ENCODE results near the gene EXOC4. TPM values are rescaled to one million over a fixed set of nuclear protein-coding genes. Genes with fewer than 3 reads are reported as not detected.
A peak's percentile ranks its signal among the peaks of the same experiment; 100 is the strongest.

EXOC4 gene
- total and polyA plus RNA-seq, 7 donors, result 7.6 to 63.0 (median 29.1) TPM

- intact Hi-C loops (cut with DNase I), result no loop called here
- WGBS, 3 donors, result 82 to 88% (median 84%) methylated on average over 5 of the region's 5 CpGs
- no peaks in the 10 kb centered on the region for H3K27me3 ChIP-seq (ENCODE audit: insufficient read depth in 3 of 3, low read length in 2 of 3)
- no peaks in the 10 kb centered on the region for H3K36me3 ChIP-seq (ENCODE audit: insufficient read depth in 1 of 2, low read depth in 1 of 2)
- H3K9me3 ChIP-seq, result no peaks in the 10 kb centered on the region
- no peak for ATAC-seq
- H3K4me3 ChIP-seq, result no peak overlapping the region
- TF ChIP-seq CTCF (IDR thresholded peaks at IDR 0.05), result no peak
- DNase-seq, result no peak
- H3K27ac ChIP-seq, result no peak overlapping the region
- H3K4me1 ChIP-seq, result peaks cover under 1% of the 10 kb centered on the region
Observed at GRCh38 chr7:133670250-133670649, 417.4 kb downstream of the EXOC4 start.

DNA sequence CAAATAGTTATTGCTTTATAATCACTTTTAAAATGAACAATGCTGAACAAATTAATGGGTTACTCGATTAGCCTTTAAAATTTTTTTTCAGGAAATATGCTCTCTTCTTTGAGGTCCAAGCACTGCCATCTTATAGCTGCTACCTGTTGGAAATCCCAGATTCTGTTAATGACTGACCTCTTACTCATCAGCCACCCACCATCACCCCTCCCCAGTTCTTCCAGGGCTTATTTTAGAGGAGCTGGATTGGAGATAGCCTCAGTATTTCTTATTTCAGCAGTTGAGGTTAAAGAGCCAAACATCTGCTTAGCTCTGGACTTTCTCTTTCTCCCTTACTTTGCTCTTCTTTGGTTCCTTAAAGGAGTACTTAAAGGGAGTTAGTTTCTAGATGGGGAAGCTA, 420.0 kb downstream of the EXOC4 start:
- ATAC-seq (no peak), DNase-seq (no peak)
- Histone ChIP-seq H3K27ac (no peak overlapping the region), H3K4me3 (no peak overlapping the region), H3K4me1 (peaks cover 7% of the 10 kb centered on the region), H3K36me3 (ENCODE audit: insufficient read depth in 1 of 2, low read depth in 1 of 2) (no peaks in the 10 kb centered on the region), H3K27me3 (ENCODE audit: insufficient read depth in 3 of 3, low read length in 2 of 3) (no peaks in the 10 kb centered on the region), H3K9me3 (no peaks in the 10 kb centered on the region)
- no peak for TF ChIP-seq CTCF (IDR thresholded peaks at IDR 0.05)
- intact Hi-C loops (cut with DNase I), result no loop called here
- WGBS, 3 donors, result 93 to 96% (median 94%) methylated on average over 1 of the region's 1 CpG

GRCh38 chr7:133674079-133674763, 421.3 kb downstream of the EXOC4 start:
- Histone ChIP-seq H3K36me3 (ENCODE audit: insufficient read depth in 1 of 2, low read depth in 1 of 2) (no peaks in the 10 kb centered on the region), H3K4me1 (peaks cover 7% of the 10 kb centered on the region), H3K27me3 (ENCODE audit: insufficient read depth in 3 of 3, low read length in 2 of 3) (no peaks in the 10 kb centered on the region), H3K27ac (no peak overlapping the region), H3K4me3 (no peak overlapping the region), H3K9me3 (no peaks in the 10 kb centered on the region)
- TF ChIP-seq CTCF (IDR thresholded peaks at IDR 0.05), result no peak
- intact Hi-C loops (cut with DNase I), result no loop called here
- WGBS, 3 donors, result 89 to 95% (median 94%) methylated on average over 2 of the region's 2 CpGs
- DNase-seq, result no peak
- no peak for ATAC-seq

DNA sequence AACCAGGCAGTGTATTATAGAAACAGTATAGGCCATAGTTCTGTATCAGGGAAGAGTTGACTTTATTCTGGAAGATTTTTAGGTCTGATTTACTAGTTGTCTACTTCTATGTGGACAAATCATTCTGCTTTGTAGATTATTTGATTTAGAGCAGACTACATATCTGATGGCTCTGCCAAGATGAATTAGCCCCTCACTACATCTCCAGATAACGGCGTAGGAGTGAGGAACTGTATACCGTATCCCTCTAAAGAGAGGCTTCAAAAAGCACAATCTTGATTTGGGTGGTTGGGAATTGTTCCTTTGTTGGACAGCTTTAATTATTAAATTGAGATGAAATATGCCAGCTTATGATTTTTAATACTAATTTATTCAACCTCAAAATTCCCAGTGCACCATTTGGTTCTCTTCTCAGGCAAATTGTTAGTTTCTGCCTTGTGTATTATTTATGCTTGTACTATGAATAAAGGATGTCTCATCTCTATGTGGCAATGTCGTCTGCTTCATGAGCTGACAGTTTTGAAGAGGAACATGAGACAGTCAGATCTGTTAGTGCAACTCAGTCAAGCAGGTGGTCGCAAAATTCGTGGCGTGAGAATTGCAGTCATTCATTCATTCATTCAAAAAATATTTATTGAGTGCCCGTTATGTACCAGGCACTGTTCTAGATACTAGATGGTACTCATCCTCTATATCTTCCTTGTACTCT, 422.8 kb downstream of the EXOC4 start:
- intact Hi-C loops (cut with DNase I), result no loop called here
- Histone ChIP-seq H3K27me3 (ENCODE audit: insufficient read depth in 3 of 3, low read length in 2 of 3) (no peaks in the 10 kb centered on the region), H3K4me1 (peaks cover 7% of the 10 kb centered on the region), H3K27ac (no peak overlapping the region), H3K36me3 (ENCODE audit: insufficient read depth in 1 of 2, low read depth in 1 of 2) (no peaks in the 10 kb centered on the region), H3K4me3 (no peak overlapping the region), H3K9me3 (no peaks in the 10 kb centered on the region)
- ATAC-seq, result peak; percentile 81 to 96 (median 90)
- DNase-seq, result no peak
- 85 to 93% (median 90%) methylated on average over 8 of the region's 8 CpGs for WGBS, 3 donors
- TF ChIP-seq CTCF (IDR thresholded peaks at IDR 0.05), result no peak
